ENCODE measurements around the gene MAN1C1. TPM values are rescaled to one million over a fixed set of nuclear protein-coding genes. Genes with fewer than 3 reads are reported as not detected.

The MAN1C1 gene
- total RNA-seq, 1 experiment from 2014 or later, result 9.3 TPM

GRCh38 chr1:25598879-25599278 lies 17.7 kb upstream of the MAN1C1 start:
- H3T11ph ChIP-seq (ENCODE audit: low read length), result no peak overlapping the region
- Mint-ChIP-seq H3K4me1 (no peaks in the 10 kb centered on the region), H3K36me3 (ENCODE audit: insufficient read depth in 1 of 3, low read depth in 3 of 3) (no peaks in the 10 kb centered on the region; a peak in 1 of 7 replicates), H3K9me3 (peaks cover 0 to 4% of the 10 kb centered on the region in 2 experiments; a peak in 1 of 5 replicates), H3K27me3 (ENCODE audit: low read depth) (peaks cover 16% of the 10 kb centered on the region), H3K27ac (no peak overlapping the region), H3K4me3 (no peak overlapping the region)
- H4K8ac ChIP-seq (replicated peaks; ENCODE audit: insufficient read length, low read depth, low read length), result no peak overlapping the region
- no peak overlapping the region for H2BK15ac ChIP-seq (ENCODE audit: low read depth, low read length)
- H3K4me2 ChIP-seq (ENCODE audit: insufficient read depth, insufficient read length, low read length), result no peak overlapping the region
- H2AK5ac ChIP-seq (ENCODE audit: insufficient read length, low read length), result no peak overlapping the region
- no peak for TF ChIP-seq CTCF (conservative IDR thresholded peaks at IDR 0.05)
- H2BK12ac ChIP-seq (ENCODE audit: insufficient read length, low read depth, low read length), result no peak overlapping the region
- H4K20me1 ChIP-seq (ENCODE audit: control insufficient read depth, insufficient read depth, insufficient read length), result no peaks in the 10 kb centered on the region
- H2AFZ ChIP-seq (ENCODE audit: low read length), result no peak overlapping the region
- H3K79me2 ChIP-seq (ENCODE audit: insufficient read depth, low read length), result no peaks in the 10 kb centered on the region
- no peak overlapping the region for H4K91ac ChIP-seq (ENCODE audit: insufficient read length, low read depth, low read length)
- H3K18ac ChIP-seq (ENCODE audit: insufficient read length, low read depth, low read length), result no peak overlapping the region
- H3K4me1 ChIP-seq (ENCODE audit: insufficient read depth, low read length), result no peaks in the 10 kb centered on the region
- H3K14ac ChIP-seq (ENCODE audit: insufficient read depth, low read length), result no peak overlapping the region
- no peak overlapping the region for H3K4ac ChIP-seq (ENCODE audit: low read depth, low read length)
- no peak overlapping the region for H3K23ac ChIP-seq (ENCODE audit: insufficient read length, low read depth, low read length)
- no peaks in the 10 kb centered on the region for H3K9me3 ChIP-seq (ENCODE audit: control insufficient read depth, low read depth, low read length)
- no peak overlapping the region for H3K9ac ChIP-seq (ENCODE audit: extremely low read depth, insufficient read length, low read length)
- no peak overlapping the region for H3K27ac ChIP-seq (ENCODE audit: insufficient read length, low read depth, low read length)
- no peak overlapping the region for H2BK5ac ChIP-seq (ENCODE audit: insufficient read length, low read length)
- H2BK20ac ChIP-seq (ENCODE audit: low read depth, low read length, poor library complexity, severe bottlenecking), result no peak overlapping the region
- no peak for DNase-seq
- no CpG with 5 or more reads among the region's 1 CpG for WGBS (ENCODE audit: extremely low coverage, insufficient read length, low lambda C conversion rate)
- H3K79me1 ChIP-seq (ENCODE audit: insufficient read depth, low read depth, low read length, poor library complexity, severe bottlenecking), result no peaks in the 10 kb centered on the region
- H2BK120ac ChIP-seq (ENCODE audit: low read depth, low read length, poor library complexity, severe bottlenecking), result no peak overlapping the region
- H3K56ac ChIP-seq (ENCODE audit: insufficient read length, low read depth, low read length), result no peak overlapping the region
- no peaks in the 10 kb centered on the region for H3K23me2 ChIP-seq (ENCODE audit: insufficient read length, low read depth, low read length, poor library complexity, severe bottlenecking)
- no peaks in the 10 kb centered on the region for H3K27me3 ChIP-seq (ENCODE audit: insufficient read depth, low read length)
- no peak overlapping the region for H4K5ac ChIP-seq (ENCODE audit: insufficient read length, low read depth, low read length)
